Activated CD4-positive, alpha-beta T cell treated with anti-CD3 and anti-CD28 coated beads, Interleukin-2, Interleukin-6, amounts not matched to agents 100 ng/mL and 50 ng/mL, durations not matched to agents 16 hours and 8 hours (primary cell): ENCODE measurements around the gene C19orf38.
"Not testable (repeated sequence)": the region's sequence is repeated elsewhere in the genome, so short reads cannot be mapped to it uniquely, and the experiment has no call there.

Source experiments
- DNase-seq: peaks from one replicate; pipeline ENCODE4 v3.0.0-alpha.2; 2020

C19orf38 gene

DNA sequence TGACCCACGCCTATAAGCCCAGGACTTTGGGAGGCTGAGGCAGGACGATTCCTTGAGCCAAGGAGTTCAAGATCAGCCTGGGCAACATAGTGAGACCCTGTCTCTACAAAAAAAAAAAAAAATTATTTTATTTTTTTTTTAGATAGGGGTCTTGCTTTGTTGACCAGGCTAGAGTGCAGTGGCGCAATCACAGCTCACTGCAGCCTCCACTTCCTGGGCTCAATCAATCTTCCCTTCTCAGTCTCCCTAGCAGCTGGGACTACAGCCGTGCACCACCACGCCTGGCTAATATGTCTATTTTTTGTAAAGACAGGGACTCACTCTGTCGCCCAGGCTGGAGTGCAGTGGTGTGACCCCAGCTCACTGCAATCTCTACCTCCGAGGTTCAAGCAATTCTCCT, 4.7 kb downstream of the C19orf38 start:
- DNase-seq = no peak

DNA sequence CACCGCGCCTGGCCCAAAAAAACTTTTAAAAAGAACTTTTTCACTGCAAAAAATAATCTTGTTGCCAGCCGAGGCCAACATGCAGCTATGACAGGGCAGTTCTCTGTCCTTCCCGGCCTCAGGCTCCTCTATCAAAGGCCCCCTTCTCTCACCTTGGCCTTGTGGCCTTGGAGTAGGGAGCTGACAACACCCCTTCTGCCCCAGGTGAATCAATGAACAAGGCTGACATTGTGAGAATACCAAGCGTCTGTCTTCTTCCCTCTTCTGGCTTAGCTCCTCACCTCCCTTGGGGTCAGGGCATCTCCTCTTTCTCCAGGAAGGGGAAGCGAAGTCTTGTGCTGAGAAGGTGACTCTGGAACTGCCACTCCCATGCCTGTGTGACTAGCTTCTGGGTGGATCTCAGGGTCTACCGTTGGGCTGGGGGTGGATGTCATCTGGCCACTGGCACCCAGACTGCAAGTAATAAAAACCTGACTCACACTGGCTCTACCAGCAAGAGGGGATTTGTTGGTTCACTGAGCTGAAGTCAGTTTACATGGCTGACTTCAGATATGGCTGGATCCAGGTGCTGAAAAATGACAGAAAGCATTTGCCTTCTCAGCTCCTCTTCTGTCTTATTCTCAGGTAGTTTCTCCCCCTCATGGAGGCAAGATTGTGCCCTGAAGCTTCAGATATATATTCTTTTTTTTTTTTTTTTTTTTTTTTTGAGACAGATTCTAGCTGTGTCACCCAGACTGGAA, 6.3 kb downstream of the C19orf38 start:
- no peak for DNase-seq

DNA sequence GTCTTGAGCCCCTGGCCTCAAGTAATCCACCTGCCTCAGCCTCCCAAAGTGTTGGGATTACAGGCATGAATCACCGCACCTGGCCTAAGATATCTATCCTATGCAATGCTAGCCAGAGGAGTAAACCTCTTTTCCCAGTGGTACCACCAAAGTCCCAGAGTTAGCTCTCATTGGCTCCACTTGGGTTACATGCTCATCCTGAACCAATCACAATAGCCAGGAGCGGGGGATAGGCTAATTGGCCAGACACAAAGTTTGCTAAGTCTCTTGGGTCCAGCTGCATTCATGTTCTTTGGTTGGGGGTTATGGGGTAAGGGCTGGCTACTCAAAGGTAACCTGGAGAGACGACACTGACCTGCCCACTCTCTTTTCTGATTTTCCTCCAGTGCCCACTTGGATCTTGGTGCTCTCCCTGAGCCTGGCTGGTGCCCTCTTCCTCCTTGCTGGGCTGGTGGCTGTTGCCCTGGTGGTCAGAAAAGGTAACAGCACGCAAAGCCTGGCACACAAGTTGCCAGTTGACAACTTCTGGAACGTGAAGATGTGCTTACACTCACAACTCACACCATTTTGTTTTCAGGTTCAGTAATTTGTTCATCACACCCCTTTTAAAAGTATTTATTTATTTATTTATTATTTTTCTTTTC, 7.8 kb downstream of the C19orf38 start:
- peak; percentile 54 for DNase-seq

DNA sequence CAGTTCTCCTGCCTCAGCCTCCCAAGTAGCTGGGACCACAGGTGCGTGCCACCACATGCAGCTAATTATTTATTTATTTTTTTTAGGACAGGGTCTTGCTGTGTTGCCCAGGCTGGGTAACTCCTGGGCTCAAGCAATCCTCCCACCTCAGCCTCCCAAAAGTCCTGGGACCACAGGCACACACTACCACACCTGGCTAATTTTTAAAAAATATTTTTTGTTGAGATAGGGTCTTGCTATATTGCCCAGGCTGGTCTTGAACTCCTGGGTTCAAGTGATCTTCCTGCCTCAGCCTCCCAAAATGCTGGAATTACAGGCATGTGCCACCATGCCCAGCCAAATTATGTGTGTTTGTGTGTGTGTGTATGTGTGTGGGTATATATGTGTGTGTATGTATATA, 8.7 kb downstream of the C19orf38 start:
- not testable (repeated sequence) for DNase-seq

DNA sequence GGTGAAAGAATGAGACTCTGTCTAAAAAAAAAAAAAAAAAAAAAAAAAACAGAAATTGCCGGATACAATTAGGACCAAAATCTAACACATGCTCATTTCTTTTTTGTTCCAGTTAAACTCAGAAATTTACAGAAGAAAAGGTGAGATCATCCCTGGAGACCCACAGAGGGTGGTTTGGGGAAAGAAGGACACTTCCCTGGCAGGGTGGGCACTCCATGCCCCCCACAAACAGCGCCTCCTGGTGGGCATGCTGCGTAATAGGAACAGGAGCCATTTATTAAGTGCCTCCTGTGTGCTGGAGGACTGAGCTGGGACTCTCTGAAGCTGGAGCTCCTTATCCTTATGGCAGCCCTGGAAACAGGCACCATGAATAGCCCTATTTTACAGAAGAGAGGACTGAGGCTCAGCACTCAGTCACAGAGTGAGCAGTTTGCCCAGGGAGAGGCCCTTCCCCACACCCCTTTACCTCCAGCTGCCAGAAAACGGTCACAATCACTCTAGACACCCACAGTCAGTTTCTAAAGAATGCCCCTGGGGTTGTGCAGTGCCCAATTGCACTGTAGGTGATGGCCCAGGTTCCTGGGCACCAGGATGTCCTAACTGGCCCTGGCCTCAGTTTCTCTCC, 10.1 kb downstream of the C19orf38 start:
- peak; percentile 46 for DNase-seq

DNA sequence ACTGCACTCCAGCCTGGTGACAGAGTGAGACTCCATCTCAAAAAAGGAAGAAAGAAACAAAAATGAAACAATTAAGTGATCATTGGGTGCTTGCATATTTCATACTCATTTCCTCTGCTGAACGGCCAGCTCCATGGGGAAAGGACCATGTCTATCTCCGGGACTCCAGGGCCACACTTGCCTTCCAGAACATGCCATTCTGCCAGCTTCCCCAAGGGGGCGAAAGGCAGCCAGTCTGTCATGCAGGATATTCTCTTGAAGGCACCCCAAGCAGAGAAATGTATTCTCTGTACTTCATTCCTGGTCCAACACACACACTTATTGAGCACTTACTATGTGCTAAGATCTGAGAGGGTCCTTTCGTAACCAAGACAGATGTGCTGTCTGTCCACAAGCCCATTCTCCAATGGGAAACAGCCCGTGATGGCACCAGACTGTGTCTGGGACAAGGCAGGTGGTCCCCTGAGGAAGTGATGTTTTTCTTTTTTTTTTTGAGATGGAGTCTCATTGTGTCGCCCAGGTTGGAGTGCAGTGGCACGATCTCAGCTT, 13.0 kb downstream of the C19orf38 start:
- peak; percentile 47 for DNase-seq

DNA sequence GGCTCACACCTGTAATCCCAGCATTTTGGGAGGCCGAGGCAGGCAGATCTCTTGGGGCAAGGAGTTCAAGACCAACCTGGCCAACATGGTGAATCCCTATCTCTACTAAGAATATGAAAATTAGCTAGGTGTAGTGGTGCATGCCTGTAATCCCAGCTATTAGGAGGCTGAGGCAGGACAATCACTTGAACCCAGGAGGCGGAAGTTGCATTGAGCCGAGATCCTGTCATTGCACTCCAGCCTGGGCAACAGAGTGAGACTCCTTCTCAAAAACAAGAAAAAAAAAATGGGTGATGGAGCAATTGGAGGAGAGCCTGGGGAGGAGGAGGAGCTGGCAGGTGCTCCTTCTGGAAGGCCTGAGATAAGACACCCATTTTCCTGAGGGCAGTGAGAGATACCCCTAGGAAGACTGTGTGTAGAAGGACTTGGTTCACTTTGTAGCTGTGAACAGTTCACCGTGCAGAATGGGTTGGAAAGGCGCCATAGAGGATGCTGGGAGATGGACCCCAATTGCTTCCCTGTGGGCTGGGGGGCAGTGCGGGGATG, 14.4 kb downstream of the C19orf38 start:
- DNase-seq = no peak

DNA sequence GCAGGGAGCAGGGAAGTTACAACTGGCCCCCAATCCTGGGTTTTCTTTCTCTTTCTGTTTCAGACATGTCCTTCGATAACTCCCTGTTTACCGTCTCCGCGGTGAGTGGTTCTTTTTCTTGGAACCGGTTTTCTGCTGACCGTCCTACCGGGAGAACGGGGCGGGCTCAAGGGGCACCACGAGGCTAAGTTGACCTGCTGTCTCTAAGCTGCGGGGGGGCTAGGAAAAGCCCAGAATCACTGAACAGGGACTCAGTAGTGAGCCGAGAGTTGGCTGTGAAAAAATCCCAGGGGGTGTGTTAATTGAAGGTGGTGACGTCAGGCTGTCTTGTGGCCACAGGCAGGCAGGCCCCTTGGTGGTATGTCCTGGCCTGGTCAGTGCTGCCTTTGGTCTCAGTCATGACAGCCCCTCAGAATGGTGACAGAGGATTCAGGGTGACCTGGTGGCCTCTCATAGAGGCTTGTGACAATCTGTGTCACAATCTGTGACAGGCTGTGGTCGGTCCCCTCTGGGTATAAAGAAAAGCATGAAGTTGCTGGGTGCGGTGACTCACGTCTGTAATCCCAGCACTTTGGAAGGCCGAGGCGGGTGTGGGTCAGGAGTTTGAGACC, 15.0 kb downstream of the C19orf38 start:
- DNase-seq = no peak

DNA sequence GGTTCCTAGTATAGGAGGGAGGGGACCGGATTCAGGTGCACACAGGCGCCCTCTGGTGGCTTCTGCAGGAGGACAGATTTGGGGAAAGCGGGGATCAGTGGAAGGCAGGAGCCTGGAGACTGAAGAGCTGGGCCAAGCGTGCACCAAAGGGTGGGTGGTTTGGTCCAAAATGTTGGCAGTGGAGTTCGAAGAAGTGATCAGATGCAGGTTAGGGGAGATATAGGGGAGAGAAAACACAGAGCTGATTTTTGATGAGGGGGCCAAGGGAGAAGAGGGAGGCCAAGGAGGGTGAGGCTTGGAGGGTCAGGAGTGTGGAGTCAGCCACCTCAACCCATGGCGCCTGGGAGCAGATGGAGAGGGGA, 16.3 kb downstream of the C19orf38 start:
- peak; percentile 90 for DNase-seq

DNA sequence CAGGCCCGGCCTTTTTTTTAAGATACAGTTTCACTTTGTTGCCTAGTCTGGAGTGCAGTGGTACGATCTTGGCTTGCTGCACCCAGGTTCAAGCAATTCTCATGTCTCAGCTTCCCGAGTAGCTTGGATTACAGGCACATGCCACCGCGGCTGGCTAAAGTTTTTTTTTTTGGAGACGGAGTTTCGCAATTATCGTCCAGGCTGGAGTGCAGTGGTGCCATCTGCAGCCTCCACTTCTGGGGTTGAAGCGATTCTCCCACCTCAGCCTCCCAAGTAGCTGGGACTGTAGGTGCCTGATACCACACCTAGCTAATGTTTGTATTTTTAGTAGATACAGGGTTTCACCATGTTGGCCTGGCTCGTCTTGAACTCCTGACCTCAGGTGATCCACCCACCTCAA, 18.3 kb downstream of the C19orf38 start:
- no peak for DNase-seq

DNA sequence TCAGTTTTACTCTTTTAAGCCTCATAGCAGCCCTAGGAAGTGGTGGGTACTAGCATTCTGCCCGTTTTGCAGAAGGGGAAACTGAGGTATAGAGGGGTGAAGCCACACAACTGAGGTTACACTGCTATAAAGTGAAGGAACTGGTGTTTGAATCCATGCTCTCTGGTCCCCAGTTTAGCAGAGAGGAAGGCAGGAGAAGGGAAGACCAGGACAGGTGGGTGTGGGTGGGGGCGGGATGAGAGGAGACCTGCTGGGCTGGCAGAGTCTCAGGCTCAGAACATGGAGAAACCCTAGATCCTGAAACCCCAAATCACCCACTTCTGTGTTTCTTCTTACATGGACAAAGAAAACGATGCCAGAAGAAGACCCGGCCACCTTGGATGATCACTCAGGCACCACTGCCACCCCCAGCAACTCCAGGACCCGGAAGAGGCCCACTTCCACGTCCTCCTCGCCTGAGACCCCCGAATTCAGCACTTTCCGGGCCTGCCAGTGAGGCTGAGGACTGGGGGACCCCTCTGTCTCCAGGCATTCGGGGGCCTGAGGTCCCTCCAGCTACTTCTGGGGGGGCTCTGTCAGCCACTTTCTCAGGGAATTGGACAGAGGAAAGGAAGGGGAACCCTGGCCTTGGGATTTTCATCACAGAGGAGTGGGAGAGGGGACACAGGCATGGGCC, 20.8 kb downstream of the C19orf38 start:
- DNase-seq = no peak

DNA sequence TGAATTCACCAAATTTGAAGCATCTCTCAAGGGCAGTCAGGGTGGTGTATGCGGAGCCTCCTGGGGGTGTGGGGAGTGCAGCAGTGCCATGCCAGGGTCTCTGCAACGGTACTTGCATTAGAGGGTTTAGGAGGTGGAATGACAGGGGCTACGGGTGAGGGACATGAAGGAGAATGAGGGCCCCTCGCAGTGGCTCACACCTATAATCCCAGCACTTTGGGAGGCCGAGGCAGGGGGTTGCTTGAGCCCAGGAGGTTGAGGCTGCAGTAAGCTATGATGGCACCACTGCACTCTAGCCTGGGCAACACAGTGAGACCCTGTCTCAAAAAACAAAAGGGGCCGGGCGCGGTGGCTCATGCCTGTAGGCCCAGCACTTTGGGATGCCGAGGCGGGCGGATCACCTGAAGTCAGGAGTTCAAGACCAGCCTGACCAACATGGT, 21.7 kb downstream of the C19orf38 start:
- not testable (repeated sequence) for DNase-seq

DNA sequence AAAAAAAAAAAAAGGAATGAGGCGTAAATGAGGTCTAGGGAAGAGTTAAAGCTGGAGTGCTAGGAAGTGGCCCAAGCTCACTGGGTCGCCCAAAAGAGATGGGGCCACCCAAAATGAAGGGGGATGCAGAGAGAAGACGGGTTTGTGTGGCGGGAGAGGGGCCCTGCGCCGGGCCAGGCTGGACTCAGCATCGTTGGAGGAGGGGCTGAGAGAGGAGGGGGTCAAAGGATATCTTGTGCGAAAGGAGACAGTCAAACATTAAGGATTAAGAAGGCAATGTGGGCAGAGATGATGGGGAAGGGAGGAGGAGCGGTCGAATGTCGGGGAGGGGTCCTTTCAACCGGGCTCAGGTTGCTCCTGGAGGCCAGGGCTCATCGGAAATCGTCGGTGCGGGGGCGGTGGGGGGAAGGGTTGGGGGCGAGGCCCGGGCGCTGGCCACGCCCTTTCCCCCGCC, 22.3 kb downstream of the C19orf38 start:
- no peak for DNase-seq

DNA sequence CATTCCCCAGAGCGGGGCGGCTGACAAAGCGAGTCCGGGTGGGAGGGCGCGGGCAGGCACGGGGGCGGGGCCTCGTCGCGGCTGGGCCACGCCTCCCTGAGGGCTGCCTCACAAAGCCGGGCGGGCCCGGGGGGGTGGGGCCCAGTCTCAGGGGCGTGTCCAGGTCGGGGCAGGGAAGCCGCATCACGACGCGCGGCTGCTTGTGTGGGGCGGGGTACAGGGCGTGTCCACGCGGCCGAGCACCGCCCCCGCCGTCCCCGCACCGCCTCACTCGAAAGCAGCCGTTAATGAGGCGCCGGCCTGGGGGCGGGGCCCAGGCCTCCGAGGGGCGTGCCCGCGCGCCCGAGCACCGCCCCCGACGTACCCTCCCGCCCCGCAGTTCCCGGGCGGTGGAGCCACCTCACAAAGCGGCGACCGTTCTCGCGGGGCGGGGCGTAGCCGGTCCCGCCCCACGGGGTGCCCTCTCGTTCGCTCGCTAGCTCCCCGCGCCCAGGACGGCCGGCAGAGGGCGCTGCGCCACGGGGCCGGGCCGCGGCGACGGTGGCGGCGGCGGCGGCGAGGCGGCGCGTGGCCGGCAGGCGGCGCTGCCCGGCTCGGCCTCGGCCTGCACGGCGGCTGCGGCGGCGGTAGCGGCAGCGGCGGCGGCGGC, 22.9 kb downstream of the C19orf38 start, which contains the start of gene CARM1:
Gene CARM1 (plus strand): TSS at position 599 of the 649 bp plus-strand sequence. CDS start 150 bp downstream, outside the sequence.
- peak; percentile 100 for DNase-seq

DNA sequence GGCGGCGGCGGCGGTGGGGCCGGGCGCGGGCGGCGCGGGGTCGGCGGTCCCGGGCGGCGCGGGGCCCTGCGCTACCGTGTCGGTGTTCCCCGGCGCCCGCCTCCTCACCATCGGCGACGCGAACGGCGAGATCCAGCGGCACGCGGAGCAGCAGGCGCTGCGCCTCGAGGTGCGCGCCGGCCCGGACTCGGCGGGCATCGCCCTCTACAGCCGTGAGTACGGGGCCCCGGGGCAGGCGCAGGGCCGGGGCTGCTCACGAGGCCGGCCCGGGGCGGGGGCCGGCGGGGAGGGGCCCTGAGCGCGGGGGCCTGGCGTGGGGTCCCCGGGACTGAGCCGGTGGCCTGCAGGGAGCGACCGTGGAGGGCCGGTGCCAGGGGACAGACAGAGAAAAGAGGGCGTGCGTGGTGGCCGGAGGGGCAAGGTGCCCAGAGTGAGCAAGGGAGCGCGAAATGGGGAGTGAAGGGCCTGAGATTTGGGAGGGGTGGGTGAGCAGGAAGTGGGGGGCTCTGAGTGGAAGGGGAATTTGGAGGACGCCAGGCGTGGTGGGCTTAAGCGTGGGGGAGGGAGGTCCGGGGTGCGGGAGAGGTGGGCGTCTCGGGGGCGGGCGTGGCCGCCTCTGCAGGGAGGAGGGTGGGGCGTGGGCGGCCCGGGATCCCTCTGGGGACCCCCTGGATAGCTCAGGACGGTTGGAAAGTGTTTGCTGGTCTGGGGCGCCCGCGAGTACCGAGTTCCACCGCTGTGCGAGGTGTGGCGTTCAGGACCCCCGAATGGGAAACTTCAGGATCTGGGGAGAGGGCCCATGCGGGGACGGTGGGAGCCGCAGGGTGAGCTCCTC, 23.7 kb downstream of the C19orf38 start:
- DNase-seq = peak; percentile 24

DNA sequence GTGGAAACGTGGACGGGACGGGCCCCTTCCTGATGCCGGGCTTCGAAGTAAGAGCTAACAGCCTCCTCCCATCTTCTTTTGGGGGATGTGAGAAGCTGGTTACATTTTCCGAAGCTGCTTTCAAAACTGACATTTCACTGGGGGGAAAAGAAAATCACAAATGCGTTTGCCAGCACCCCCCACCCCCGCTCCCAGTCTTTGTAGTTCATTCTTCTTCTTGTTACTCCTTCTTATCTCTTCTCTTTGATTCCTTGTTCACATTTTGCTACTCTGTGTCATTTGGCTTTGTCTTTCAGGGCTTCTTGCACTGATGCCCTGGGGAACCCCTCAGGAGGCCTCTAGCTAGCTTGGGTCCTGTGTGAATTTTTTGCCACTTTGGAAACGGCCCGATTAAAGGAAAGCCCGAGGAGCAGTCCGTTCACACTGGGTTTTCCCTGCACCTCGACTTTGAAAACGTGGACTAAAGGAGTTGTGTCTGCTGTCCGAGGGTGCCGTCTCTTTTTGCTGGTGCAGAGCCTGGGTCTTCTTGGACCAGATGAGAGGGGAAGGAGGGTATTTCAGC, 24.4 kb downstream of the C19orf38 start:
- no peak for DNase-seq

DNA sequence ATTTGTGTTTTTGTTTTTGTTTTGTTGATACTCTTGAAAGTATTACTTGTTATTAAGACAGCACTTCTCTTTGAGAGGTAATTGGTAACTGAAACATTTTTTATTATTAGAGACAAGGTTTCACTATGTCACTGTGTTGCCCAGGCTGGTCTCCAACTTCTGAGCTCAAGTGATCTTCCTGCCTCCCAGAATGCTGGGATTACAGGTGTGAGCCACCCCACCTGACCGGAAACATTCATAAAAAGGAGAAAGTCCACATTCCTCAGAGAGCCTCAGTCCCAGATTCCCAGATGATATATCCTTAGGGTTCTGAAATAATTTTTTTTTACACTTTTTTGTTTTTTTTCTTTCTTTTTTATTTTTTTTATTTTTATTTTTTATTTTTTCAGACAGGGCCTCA, 25.8 kb downstream of the C19orf38 start:
- DNase-seq = no peak

DNA sequence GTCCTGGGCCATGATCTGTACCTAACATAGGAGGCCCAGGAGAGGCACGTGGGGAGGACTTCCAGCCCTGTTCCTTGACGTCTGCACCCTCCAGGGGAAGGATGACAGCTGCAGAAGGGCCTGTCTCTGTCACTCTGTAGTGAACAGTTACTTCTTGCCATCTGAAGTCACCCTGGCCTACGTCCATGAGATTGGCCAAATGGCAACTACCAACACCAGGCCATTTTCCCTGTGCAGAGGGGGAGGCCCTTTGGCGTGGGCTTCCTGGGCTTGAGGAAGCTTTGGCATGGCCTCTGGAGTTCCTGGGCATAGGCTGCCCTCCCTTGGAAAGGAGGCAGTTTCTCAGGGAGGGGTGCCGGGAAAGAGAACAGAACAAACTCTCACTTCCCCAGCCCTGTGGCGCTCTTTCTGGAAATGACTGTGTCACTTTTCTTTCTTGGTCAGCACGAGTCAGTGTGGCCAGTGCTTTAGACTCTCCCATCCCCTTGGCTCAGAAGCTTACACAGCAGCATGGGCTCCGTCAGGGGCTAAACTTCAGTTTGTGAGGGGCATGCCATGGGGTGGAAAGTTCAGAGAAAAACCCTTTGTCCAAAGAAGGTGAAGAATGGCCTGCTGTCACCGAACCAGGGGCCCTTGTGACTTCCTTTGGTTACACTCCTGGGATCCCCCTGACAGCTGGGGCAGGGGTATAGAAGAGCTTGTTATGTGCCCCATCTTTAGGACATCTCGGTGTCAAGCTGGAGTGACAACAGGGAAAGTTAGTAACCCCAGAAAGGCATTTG, 28.4 kb downstream of the C19orf38 start:
- peak; percentile 64 for DNase-seq

DNA sequence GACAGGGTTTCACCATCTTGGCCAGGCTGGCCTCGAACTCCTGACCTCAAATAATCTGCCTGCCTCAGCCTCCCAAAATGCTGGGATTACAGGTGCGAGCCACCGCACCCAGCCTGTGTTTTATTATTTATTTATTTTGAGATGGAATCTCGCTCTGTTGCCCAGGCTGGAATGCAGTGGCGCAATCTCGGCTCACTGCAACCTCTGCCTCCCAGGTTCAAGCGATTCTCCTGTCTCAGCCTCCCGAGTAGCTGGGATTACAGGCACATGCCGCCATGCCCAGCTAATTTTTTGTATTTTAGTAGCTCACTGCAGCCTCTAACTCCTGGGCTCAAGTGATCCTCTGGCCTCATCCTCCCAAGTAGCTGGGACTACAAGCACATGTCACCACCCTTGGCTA, 29.4 kb downstream of the C19orf38 start:
- not testable (repeated sequence) for DNase-seq

DNA sequence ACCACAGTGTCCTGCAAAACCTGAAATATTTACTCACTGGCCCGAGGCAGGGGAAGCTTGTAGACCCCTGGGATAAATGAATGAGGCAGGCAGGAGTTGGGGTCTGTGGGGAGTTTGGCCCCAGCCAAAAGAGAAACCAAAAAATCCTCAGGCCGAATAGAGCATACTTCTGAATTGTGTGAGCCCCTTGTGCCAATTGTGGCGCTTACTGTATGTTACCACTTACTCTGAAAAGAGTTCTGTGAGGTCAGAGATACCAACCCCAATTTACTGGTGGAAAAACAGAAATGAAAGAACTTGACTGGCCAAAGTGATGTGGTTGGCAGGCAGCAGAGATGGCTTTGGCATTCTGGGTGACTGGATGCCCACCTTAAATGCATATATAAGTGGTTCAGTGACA, 30.0 kb downstream of the C19orf38 start:
- DNase-seq = peak; percentile 22
